Thymus (tissue), 11 donors: ENCODE measurements around the gene ZNF70. TPM values are rescaled to one million over a fixed set of nuclear protein-coding genes. Genes with fewer than 3 reads are reported as not detected.

Experiments
- DNase-seq, 9 donors: peaks; one replicate each; pipeline ENCODE4 v3.0.0-alpha.2; 2013; ENCODE audit warnings: low spot score in 9 of 9, low read depth in 6 of 9, missing footprints in 1 of 9
- H3K27ac ChIP-seq, 2 donors: one replicate each; pipeline ENCODE4 v1.5.1; 2013; ENCODE audit warnings: control low read depth in 1 of 2, low read depth in 1 of 2, low read length in 1 of 2, mild to moderate bottlenecking in 1 of 2, moderate library complexity in 1 of 2
- H3K27me3 ChIP-seq, 2 donors: one replicate each; pipeline ENCODE4 v1.5.1; 2013; ENCODE audit warnings: low read length in 1 of 2; ENCODE audit not compliant: control insufficient read depth in 2 of 2, insufficient read depth in 1 of 2
- H3K36me3 ChIP-seq, 2 donors: one replicate each; pipeline ENCODE4 v1.5.1; 2013; ENCODE audit warnings: low read length in 1 of 2, mild to moderate bottlenecking in 1 of 2, moderate library complexity in 1 of 2; ENCODE audit not compliant: control insufficient read depth in 2 of 2, insufficient read depth in 2 of 2
- H3K4me1 ChIP-seq, 2 donors: one replicate each; pipeline ENCODE4 v1.5.1; 2013; ENCODE audit warnings: low read length in 2 of 2; ENCODE audit not compliant: control insufficient read depth in 2 of 2, insufficient read depth in 2 of 2
- H3K4me3 ChIP-seq, 2 donors: one replicate each; pipeline ENCODE4 v1.5.1; 2013; ENCODE audit warnings: low read length in 2 of 2, control low read depth in 1 of 2, mild to moderate bottlenecking in 1 of 2
- H3K9me3 ChIP-seq, 2 donors: one replicate each; pipeline ENCODE4 v1.5.1; 2013; ENCODE audit warnings: low read length in 1 of 2, mild to moderate bottlenecking in 1 of 2; ENCODE audit not compliant: control insufficient read depth in 2 of 2, insufficient read depth in 1 of 2
- WGBS: extraction: QIAGEN DNeasy Blood & Tissue Kit; methylation state at CpG from one replicate; pipeline ENCODE4 v1.1.7; 2013; 5-methylcytosine and 5-hydroxymethylcytosine counted together
- polyA plus RNA-seq: library from polyadenylated mRNA; stranded (reverse); fragments of 200-250 nt; gene quantifications from one replicate; pipeline ENCODE4 v1.2.3, GENCODE V29; 2013
- total RNA-seq: library from RNA; stranded (reverse); fragments of 120-200 nt; gene quantifications from one replicate; pipeline ENCODE4 v1.2.4, GENCODE V29; 2013
- donor health status: healthy.

ZNF70 gene
- total and polyA plus RNA-seq, 2 donors, result 1.4 to 1.7 TPM

DNA sequence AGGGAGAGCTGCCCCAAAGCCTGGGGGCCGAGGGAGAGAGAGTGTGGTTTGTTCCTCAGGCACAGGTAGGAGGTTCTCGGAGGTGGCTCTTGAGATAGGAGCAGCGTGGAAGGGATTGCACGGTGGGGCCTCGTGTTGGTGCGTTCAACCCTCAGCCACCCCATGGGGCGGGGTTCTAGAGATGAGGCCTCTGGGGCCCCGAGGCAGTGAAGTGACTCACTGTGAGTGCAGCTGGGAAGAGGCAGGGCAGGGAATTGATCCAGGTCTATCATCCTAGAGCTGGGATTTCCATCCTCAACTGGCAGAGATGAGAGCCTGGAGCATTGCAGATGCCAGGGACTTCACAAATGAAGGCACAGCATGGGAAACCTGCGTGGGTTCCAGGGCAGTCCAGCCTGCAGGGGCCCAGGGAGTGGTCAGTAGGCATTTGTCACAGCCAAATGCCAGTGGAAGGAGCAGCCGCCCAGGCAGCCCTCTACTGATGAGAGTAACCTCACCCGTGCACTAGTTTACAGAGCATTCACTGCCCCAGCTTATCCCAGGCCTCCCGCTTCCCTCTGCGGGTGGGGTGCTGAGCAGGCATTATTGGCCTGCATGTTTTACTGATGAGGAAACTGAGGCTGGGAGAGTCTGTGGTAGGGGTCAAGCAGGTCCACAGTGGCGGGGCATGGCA, 30.7 kb upstream of the ZNF70 start:
- 95% methylated on average over 14 of the region's 14 CpGs for WGBS
- H3K4me1 ChIP-seq, result peaks cover 29 to 62% of the 10 kb centered on the region in 2 donors

GRCh38 chr22:23781065-23781464, 30.2 kb upstream of the ZNF70 start:
- H3K4me1 ChIP-seq, result peaks cover 23 to 62% of the 10 kb centered on the region in 2 donors
- H3K9me3 ChIP-seq, result no peaks in the 10 kb centered on the region
- H3K27ac ChIP-seq, result no peak overlapping the region
- no peaks in the 10 kb centered on the region for H3K27me3 ChIP-seq
- no peak overlapping the region for H3K4me3 ChIP-seq
- no peak for DNase-seq
- 95% methylated on average over 15 of the region's 15 CpGs for WGBS
- no peaks in the 10 kb centered on the region for H3K36me3 ChIP-seq

More for the DNA sequence above, 30.7 kb upstream of the ZNF70 start:
- DNase-seq, result no peak
- H3K27ac ChIP-seq, result no peak overlapping the region
- H3K36me3 ChIP-seq, result no peaks in the 10 kb centered on the region
- no peak overlapping the region for H3K4me3 ChIP-seq
- no peaks in the 10 kb centered on the region for H3K27me3 ChIP-seq
- H3K9me3 ChIP-seq, result no peaks in the 10 kb centered on the region

DNA sequence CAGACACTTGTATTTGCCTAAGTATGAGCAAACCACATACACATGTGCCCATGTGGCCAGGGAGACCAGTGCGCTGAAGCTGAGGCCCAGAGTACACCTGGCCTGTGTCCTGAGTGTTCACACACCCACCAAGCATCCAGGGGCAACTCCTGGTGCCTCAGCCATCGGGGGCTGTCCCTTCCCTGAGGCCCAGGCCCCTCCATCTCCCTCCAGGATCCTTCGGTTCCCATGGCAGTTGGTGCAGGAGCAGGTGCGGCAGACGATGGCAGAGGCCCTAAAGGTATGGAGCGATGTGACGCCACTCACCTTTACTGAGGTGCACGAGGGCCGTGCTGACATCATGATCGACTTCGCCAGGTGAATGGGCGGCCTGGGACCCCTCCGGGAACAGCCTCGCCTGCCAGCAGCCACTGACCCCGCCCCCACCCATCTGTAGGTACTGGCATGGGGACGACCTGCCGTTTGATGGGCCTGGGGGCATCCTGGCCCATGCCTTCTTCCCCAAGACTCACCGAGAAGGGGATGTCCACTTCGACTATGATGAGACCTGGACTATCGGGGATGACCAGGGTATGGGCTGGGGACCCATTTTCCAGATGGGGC, 29.3 kb upstream of the ZNF70 start:
- Histone ChIP-seq H3K27ac (no peak overlapping the region), H3K9me3 (no peaks in the 10 kb centered on the region), H3K4me1 (peaks cover 16 to 59% of the 10 kb centered on the region in 2 donors), H3K4me3 (no peak overlapping the region), H3K27me3 (no peaks in the 10 kb centered on the region), H3K36me3 (no peaks in the 10 kb centered on the region)
- whole genome bisulfite sequencing, result 97% methylated on average over 20 of the region's 20 CpGs
- no peak for DNase-seq

GRCh38 chr22:23779731-23780130, 28.8 kb upstream of the ZNF70 start:
- no peaks in the 10 kb centered on the region for H3K36me3 ChIP-seq
- H3K4me1 ChIP-seq, result peaks cover 16 to 61% of the 10 kb centered on the region in 2 donors
- DNase-seq, result no peak
- over 99% methylated on average over 5 of the region's 5 CpGs for WGBS
- no peak overlapping the region for H3K4me3 ChIP-seq
- H3K27ac ChIP-seq, result no peak overlapping the region
- no peaks in the 10 kb centered on the region for H3K9me3 ChIP-seq
- no peaks in the 10 kb centered on the region for H3K27me3 ChIP-seq

- H3K27me3 ChIP-seq, result no peaks in the 10 kb centered on the region
- H3K9me3 ChIP-seq, result no peaks in the 10 kb centered on the region
- H3K4me1 ChIP-seq, result peaks cover 13 to 60% of the 10 kb centered on the region in 2 donors
- no peak overlapping the region for H3K4me3 ChIP-seq
- whole genome bisulfite sequencing, result 98% methylated on average over 16 of the region's 16 CpGs
- no peak overlapping the region for H3K27ac ChIP-seq
- no peaks in the 10 kb centered on the region for H3K36me3 ChIP-seq
- DNase-seq, result no peak
These were observed 28.2 kb upstream of the ZNF70 start for GRCh38 chr22:23779083-23779482.

- no peaks in the 10 kb centered on the region for H3K36me3 ChIP-seq
- H3K4me1 ChIP-seq, result peaks cover 7 to 59% of the 10 kb centered on the region in 2 donors
- H3K27me3 ChIP-seq, result peaks cover 0 to 2% of the 10 kb centered on the region in 2 donors
- H3K4me3 ChIP-seq, result no peak overlapping the region
- H3K9me3 ChIP-seq, result no peaks in the 10 kb centered on the region
- no peak for DNase-seq
- 98% methylated on average over 3 of the region's 3 CpGs for WGBS
- no peak overlapping the region for H3K27ac ChIP-seq
These were observed 27.6 kb upstream of the ZNF70 start for GRCh38 chr22:23778577-23778900.

DNA sequence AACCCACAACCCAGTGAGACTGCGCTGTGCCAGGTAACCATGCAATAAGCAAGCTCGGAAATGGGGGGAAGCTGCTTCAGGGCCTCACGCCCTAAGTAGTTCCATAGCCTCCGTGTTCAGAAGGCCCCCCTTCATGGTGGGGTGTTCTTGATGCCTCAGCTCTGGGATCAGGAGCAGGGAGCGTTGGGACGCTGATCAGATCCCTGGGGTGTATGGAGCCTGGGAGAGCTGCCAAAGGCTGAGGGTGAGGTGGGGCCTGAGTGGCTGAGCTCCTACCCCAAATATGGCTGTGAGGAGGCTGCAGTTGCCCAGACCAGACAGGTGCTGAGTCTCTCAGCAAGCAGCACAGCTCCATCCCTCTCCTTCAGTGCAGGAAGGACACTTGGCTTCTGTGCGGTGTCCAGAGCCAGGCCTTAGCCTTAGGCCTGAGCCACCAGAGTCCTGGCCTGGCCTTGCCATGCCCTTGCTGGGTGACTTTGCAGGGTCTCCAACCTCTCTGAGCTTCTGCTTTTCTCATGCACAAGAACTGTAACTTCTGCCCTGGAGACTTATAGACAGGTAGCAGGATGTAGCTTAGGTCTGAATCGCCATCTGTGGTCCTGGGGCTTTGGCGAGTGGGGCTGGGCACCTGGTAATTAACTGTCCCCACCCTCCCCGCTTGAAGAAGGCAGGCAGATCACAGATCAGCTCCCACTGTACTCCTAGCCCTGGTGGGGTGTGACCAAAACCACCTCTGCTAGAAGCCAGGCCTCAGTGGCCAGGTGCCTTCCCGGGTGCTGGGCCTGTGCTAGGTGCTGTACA, 27.1 kb upstream of the ZNF70 start:
- peaks cover 8 to 59% of the 10 kb centered on the region in 2 donors for H3K4me1 ChIP-seq
- no peaks in the 10 kb centered on the region for H3K36me3 ChIP-seq
- no peak overlapping the region for H3K27ac ChIP-seq
- H3K27me3 ChIP-seq, result peaks cover 0 to 7% of the 10 kb centered on the region in 2 donors
- WGBS, result 96% methylated on average over 11 of the region's 11 CpGs
- H3K9me3 ChIP-seq, result no peaks in the 10 kb centered on the region
- H3K4me3 ChIP-seq, result no peak overlapping the region
- no peak for DNase-seq

GRCh38 chr22:23775779-23776375, 25.0 kb upstream of the ZNF70 start:
- no peak for DNase-seq
- H3K36me3 ChIP-seq, result no peaks in the 10 kb centered on the region
- WGBS, result 88% methylated on average over 3 of the region's 3 CpGs
- no peaks in the 10 kb centered on the region for H3K9me3 ChIP-seq
- H3K27ac ChIP-seq, result no peak overlapping the region
- peaks cover 0 to 11% of the 10 kb centered on the region in 2 donors for H3K27me3 ChIP-seq
- H3K4me1 ChIP-seq, result peaks cover 11 to 54% of the 10 kb centered on the region in 2 donors
- no peak overlapping the region for H3K4me3 ChIP-seq
